H9 (cell line): ENCODE measurements around the gene DEK. TPM values are rescaled to one million over a fixed set of nuclear protein-coding genes. Genes with fewer than 3 reads are reported as not detected.

ENCODE experiments used
- DNase-seq: peaks from one replicate; pipeline ENCODE4 v3.0.0-alpha.2; 2017
- H2AFZ ChIP-seq: one replicate; pipeline ENCODE4 v1.6.1; 2013; ENCODE audit warnings: mild to moderate bottlenecking, low read length, control low read depth, moderate library complexity
- H2AK5ac ChIP-seq: 2 replicates; pipeline ENCODE4 v1.6.1; 2013; ENCODE audit warnings: low read length, control low read depth, mixed read lengths; ENCODE audit not compliant: insufficient read length
- H2BK120ac ChIP-seq: one replicate; pipeline ENCODE4 v1.6.1; 2013; ENCODE audit warnings: low read depth, mild to moderate bottlenecking, low read length, control low read depth, inconsistent platforms; ENCODE audit not compliant: poor library complexity, severe bottlenecking
- H2BK12ac ChIP-seq: 2 replicates; pipeline ENCODE4 v1.6.1; 2013; ENCODE audit warnings: low read length, control low read depth, mixed read lengths, low read depth; ENCODE audit not compliant: insufficient read length
- H2BK15ac ChIP-seq: 2 replicates; pipeline ENCODE4 v1.6.1; 2013; ENCODE audit warnings: low read depth, low read length, control low read depth
- H2BK20ac ChIP-seq: one replicate; pipeline ENCODE4 v1.6.1; 2013; ENCODE audit warnings: low read depth, mild to moderate bottlenecking, low read length, control low read depth, inconsistent platforms; ENCODE audit not compliant: poor library complexity, severe bottlenecking
- H2BK5ac ChIP-seq: 2 replicates; pipeline ENCODE4 v1.6.1; 2013; ENCODE audit warnings: low read length, control low read depth, mixed read lengths; ENCODE audit not compliant: insufficient read length
- H3K14ac ChIP-seq: 2 replicates; pipeline ENCODE4 v1.6.1; 2013; ENCODE audit warnings: low read length, control low read depth; ENCODE audit not compliant: insufficient read depth
- H3K18ac ChIP-seq: 2 replicates; pipeline ENCODE4 v1.6.1; 2013; ENCODE audit warnings: low read depth, mild to moderate bottlenecking, mixed read lengths, low read length, control low read depth; ENCODE audit not compliant: insufficient read length
- H3K23ac ChIP-seq: 2 replicates; pipeline ENCODE4 v1.6.1; 2013; ENCODE audit warnings: low read length, control low read depth, mixed read lengths, low read depth; ENCODE audit not compliant: insufficient read length
- H3K23me2 ChIP-seq: 2 replicates; pipeline ENCODE4 v1.6.1; 2013; ENCODE audit warnings: low read depth, mild to moderate bottlenecking, mixed read lengths, low read length, control low read depth; ENCODE audit not compliant: insufficient read length, poor library complexity, severe bottlenecking
- H3K27ac ChIP-seq: 2 replicates; pipeline ENCODE4 v1.5.1; 2013; ENCODE audit warnings: low read length, control low read depth, mixed read lengths, low read depth; ENCODE audit not compliant: insufficient read length
- H3K27me3 ChIP-seq: 2 replicates; pipeline ENCODE4 v1.6.1; 2013; ENCODE audit warnings: low read length, control low read depth, inconsistent platforms; ENCODE audit not compliant: insufficient read depth
- H3K4ac ChIP-seq: 2 replicates; pipeline ENCODE4 v1.6.1; 2013; ENCODE audit warnings: low read depth, mild to moderate bottlenecking, control low read depth, inconsistent platforms, low read length, moderate library complexity
- H3K4me1 ChIP-seq: 2 replicates; pipeline ENCODE4 v1.6.1; 2013; ENCODE audit warnings: low read length, control low read depth, inconsistent platforms; ENCODE audit not compliant: insufficient read depth
- H3K4me2 ChIP-seq: 2 replicates; pipeline ENCODE4 v1.6.1; 2013; ENCODE audit warnings: low read length, control low read depth, mixed read lengths; ENCODE audit not compliant: insufficient read length, insufficient read depth
- H3K56ac ChIP-seq: 2 replicates; pipeline ENCODE4 v1.6.1; 2013; ENCODE audit warnings: low read depth, mild to moderate bottlenecking, mixed read lengths, low read length, control low read depth; ENCODE audit not compliant: insufficient read length
- H3K79me1 ChIP-seq: 2 replicates; pipeline ENCODE4 v1.6.1; 2013; ENCODE audit warnings: low read depth, mild to moderate bottlenecking, moderate library complexity, low read length, control low read depth, inconsistent platforms; ENCODE audit not compliant: insufficient read depth, poor library complexity, severe bottlenecking
- H3K79me2 ChIP-seq: 2 replicates; pipeline ENCODE4 v1.6.1; 2013; ENCODE audit warnings: low read length, control low read depth, inconsistent platforms; ENCODE audit not compliant: insufficient read depth
- H3K9ac ChIP-seq: 2 replicates; pipeline ENCODE4 v1.6.1; 2013; ENCODE audit warnings: low read length, control low read depth, mixed read lengths; ENCODE audit not compliant: insufficient read length; ENCODE audit errors: extremely low read depth
- H3K9me3 ChIP-seq: one replicate; pipeline ENCODE4 v1.6.1; 2013; ENCODE audit warnings: low read depth, low read length, inconsistent platforms; ENCODE audit not compliant: control insufficient read depth
- H3T11ph ChIP-seq: one replicate; pipeline ENCODE4 v1.6.1; 2013; ENCODE audit warnings: mild to moderate bottlenecking, low read length, control low read depth, inconsistent platforms
- H4K20me1 ChIP-seq: one replicate; pipeline ENCODE4 v1.6.1; 2013; ENCODE audit not compliant: control insufficient read depth, insufficient read length, insufficient read depth
- H4K5ac ChIP-seq: 2 replicates; pipeline ENCODE4 v1.6.1; 2013; ENCODE audit warnings: low read depth, mild to moderate bottlenecking, mixed read lengths, low read length, control low read depth; ENCODE audit not compliant: insufficient read length
- H4K8ac ChIP-seq: replicated peaks from 2 replicates; pipeline ENCODE4 v1.6.1; 2013; ENCODE audit warnings: low read length, control low read depth, mixed read lengths, low read depth; ENCODE audit not compliant: insufficient read length
- H4K91ac ChIP-seq: 2 replicates; pipeline ENCODE4 v1.6.1; 2013; ENCODE audit warnings: low read depth, mild to moderate bottlenecking, moderate library complexity, mixed read lengths, low read length, control low read depth; ENCODE audit not compliant: insufficient read length
- H3K27ac Mint-ChIP-seq, 3 experiments: 2 replicates in 2 of 3; 3 replicates in 1 of 3; pipeline ENCODE4 v1.8.0; 2020 to 2021; ENCODE audit warnings: mixed read lengths in 3 of 3, mild to moderate bottlenecking in 1 of 3, moderate library complexity in 1 of 3
- H3K27me3 Mint-ChIP-seq: 2 replicates; pipeline ENCODE4 v1.8.0; 2021; ENCODE audit warnings: low read depth, mild to moderate bottlenecking, moderate library complexity, mixed read lengths
- H3K36me3 Mint-ChIP-seq, 3 experiments: 2 replicates in 2 of 3; 3 replicates in 1 of 3; pipeline ENCODE4 v1.8.0; 2020 to 2021; ENCODE audit warnings: low read depth in 3 of 3, mixed read lengths in 3 of 3; ENCODE audit not compliant: insufficient read depth in 1 of 3
- H3K4me1 Mint-ChIP-seq, 2 experiments: 2 replicates each; pipeline ENCODE4 v1.8.0; 2020; ENCODE audit warnings: mixed read lengths in 2 of 2
- H3K4me3 Mint-ChIP-seq, 2 experiments: 2 replicates in 1 of 2; 3 replicates in 1 of 2; pipeline ENCODE4 v1.8.0; 2020 to 2021; ENCODE audit warnings: mild to moderate bottlenecking in 2 of 2, mixed read lengths in 2 of 2, moderate library complexity in 1 of 2
- H3K9me3 Mint-ChIP-seq, 2 experiments: 2 replicates in 1 of 2; 3 replicates in 1 of 2; pipeline ENCODE4 v1.8.0; 2020; ENCODE audit warnings: mild to moderate bottlenecking in 2 of 2, mixed read lengths in 2 of 2, moderate library complexity in 1 of 2
- WGBS: extraction: QIAGEN DNeasy Blood & Tissue Kit; methylation state at CpG from one replicate; pipeline ENCODE4 v1.1.7; 2013; ENCODE audit warnings: missing lambda C conversion rate, low lambda C conversion rate, mixed read lengths; ENCODE audit not compliant: insufficient read length; ENCODE audit errors: extremely low coverage; 5-methylcytosine and 5-hydroxymethylcytosine counted together
- total RNA-seq: library from RNA; stranded (reverse); gene quantifications from 2 replicates; pipeline ENCODE4 v1.2.1, GENCODE V29; 2021
- TF ChIP-seq, protein P1 (sequence below): fragments of 200-600 bp; sonication (generic); conservative IDR thresholded peaks from 3 replicates; pipeline ENCODE4 v1.8.0; 2021; ENCODE audit warnings: antibody characterized with exemption, mild to moderate bottlenecking

Gene DEK
- total RNA-seq, 1 experiment from 2014 or later: 217 TPM

DNA sequence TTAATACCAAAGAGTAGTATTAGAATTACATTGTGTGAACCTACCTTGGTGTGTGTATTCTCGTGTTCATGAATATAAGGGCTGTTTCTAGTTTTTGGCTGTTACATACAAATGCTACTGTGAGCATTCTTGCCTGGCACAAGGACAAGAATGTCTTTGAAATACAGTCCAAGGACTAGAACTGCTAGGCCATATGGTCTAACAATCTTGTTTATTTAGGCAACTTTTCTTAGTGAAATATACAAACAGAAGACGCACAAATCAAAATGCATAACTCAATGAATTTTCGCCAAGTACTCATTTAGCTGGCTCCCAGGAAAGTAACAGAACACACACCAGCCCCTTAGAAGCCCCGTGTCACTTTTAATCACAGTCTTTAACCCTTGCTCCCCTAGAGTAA lies 80.6 kb downstream of the DEK start:
- Mint-ChIP-seq H3K27ac (0 out of 7 replicates have a peak overlapping the region, but pooled peaks of 1 of the 3 experiments have one; percentile 28), H3K4me3 (no peak overlapping the region), H3K36me3 (peaks cover 0 to 18% (median 5%) of the 10 kb centered on the region in 3 experiments; a peak in 6 of 7 replicates), H3K9me3 (no peaks in the 10 kb centered on the region), H3K27me3 (no peaks in the 10 kb centered on the region), H3K4me1 (peaks cover 38 to 47% of the 10 kb centered on the region in 2 experiments)
- no peak overlapping the region for H3K18ac ChIP-seq
- no peak overlapping the region for H3K14ac ChIP-seq
- no peak overlapping the region for H3K4me2 ChIP-seq
- H4K5ac ChIP-seq: no peak overlapping the region
- H3K23ac ChIP-seq: no peak overlapping the region
- H3K27ac ChIP-seq: no peak overlapping the region
- no peak overlapping the region for H2BK12ac ChIP-seq
- no peak overlapping the region for H3K56ac ChIP-seq
- no peaks in the 10 kb centered on the region for H3K79me1 ChIP-seq
- H3K79me2 ChIP-seq: no peaks in the 10 kb centered on the region
- no peak overlapping the region for H3T11ph ChIP-seq
- no peaks in the 10 kb centered on the region for H3K9me3 ChIP-seq
- no peaks in the 10 kb centered on the region for H3K27me3 ChIP-seq
- TF ChIP-seq, protein P1, sequence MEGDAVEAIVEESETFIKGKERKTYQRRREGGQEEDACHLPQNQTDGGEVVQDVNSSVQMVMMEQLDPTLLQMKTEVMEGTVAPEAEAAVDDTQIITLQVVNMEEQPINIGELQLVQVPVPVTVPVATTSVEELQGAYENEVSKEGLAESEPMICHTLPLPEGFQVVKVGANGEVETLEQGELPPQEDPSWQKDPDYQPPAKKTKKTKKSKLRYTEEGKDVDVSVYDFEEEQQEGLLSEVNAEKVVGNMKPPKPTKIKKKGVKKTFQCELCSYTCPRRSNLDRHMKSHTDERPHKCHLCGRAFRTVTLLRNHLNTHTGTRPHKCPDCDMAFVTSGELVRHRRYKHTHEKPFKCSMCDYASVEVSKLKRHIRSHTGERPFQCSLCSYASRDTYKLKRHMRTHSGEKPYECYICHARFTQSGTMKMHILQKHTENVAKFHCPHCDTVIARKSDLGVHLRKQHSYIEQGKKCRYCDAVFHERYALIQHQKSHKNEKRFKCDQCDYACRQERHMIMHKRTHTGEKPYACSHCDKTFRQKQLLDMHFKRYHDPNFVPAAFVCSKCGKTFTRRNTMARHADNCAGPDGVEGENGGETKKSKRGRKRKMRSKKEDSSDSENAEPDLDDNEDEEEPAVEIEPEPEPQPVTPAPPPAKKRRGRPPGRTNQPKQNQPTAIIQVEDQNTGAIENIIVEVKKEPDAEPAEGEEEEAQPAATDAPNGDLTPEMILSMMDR: no peak
- no CpG with 5 or more reads among the region's 4 CpGs for WGBS
- H2BK15ac ChIP-seq: no peak overlapping the region
- H2BK120ac ChIP-seq: no peak overlapping the region
- H4K91ac ChIP-seq: no peak overlapping the region
- no peak overlapping the region for H2BK5ac ChIP-seq
- H4K20me1 ChIP-seq: no peaks in the 10 kb centered on the region
- H2AFZ ChIP-seq: no peak overlapping the region
- H2BK20ac ChIP-seq: no peak overlapping the region
- no peak for DNase-seq
- H4K8ac ChIP-seq: no peak overlapping the region
- H2AK5ac ChIP-seq: no peak overlapping the region
- no peaks in the 10 kb centered on the region for H3K23me2 ChIP-seq
- no peak overlapping the region for H3K4ac ChIP-seq
- H3K9ac ChIP-seq: no peak overlapping the region
- peaks cover 7% of the 10 kb centered on the region; the same call in 1 of the 2 replicates for H3K4me1 ChIP-seq
